ENCODE results near the gene KCNJ1.

The KCNJ1 gene

GRCh38 chr11:128867277-128867676 lies at the start of gene KCNJ1:
Gene KCNJ1, minus strand, starts transcription at chr11:128867296. Its CDS starts 27,053 bp downstream, at chr11:128840243.
- no peak for DNase-seq

- DNase-seq, result no peak
Measured at GRCh38 chr11:128916681-128917080, 49.6 kb upstream of the KCNJ1 start.

DNA sequence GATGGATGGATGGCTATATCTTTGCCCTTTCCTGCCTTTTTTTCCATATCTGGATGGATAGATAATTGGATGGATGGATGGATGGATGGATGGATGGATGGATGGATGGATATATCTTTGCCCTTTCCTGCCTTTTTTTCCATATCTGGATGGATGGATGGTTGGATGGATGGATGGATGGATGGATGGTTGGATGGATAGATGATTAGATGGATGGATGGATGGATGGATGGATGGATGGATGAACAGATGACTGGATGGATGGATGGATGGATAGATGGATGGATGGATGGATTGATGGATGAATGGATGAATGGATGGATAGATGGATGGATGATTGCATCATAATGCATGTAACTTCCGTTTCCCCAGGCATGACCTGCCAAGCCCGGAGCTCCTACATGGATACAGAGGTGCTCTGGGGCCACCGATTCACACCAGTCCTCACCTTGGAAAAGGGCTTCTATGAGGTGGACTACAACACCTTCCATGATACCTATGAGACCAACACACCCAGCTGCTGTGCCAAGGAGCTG lies 49.0 kb upstream of the KCNJ1 start:
- DNase-seq, result no peak

GRCh38 chr11:128915149-128915521 lies 48.0 kb upstream of the KCNJ1 start:
- no peak for DNase-seq

- DNase-seq, result no peak
Measured at GRCh38 chr11:128914216-128915148, 47.4 kb upstream of the KCNJ1 start.

GRCh38 chr11:128913806-128914205 lies 46.7 kb upstream of the KCNJ1 start:
- no peak for DNase-seq

DNA sequence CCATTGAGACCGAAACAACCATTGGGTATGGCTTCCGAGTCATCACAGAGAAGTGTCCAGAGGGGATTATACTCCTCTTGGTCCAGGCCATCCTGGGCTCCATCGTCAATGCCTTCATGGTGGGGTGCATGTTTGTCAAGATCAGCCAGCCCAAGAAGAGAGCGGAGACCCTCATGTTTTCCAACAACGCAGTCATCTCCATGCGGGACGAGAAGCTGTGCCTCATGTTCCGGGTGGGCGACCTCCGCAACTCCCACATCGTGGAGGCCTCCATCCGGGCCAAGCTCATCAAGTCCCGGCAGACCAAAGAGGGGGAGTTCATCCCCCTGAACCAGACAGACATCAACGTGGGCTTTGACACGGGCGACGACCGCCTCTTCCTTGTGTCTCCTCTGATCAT lies 44.6 kb upstream of the KCNJ1 start:
- DNase-seq, result no peak

DNA sequence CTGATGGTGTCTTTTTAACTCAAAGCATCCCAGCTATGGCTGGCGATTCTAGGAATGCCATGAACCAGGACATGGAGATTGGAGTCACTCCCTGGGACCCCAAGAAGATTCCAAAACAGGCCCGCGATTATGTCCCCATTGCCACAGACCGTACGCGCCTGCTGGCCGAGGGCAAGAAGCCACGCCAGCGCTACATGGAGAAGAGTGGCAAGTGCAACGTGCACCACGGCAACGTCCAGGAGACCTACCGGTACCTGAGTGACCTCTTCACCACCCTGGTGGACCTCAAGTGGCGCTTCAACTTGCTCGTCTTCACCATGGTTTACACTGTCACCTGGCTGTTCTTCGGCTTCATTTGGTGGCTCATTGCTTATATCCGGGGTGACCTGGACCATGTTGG lies 44.1 kb upstream of the KCNJ1 start:
- DNase-seq, result no peak

GRCh38 chr11:128910576-128910975 lies 43.5 kb upstream of the KCNJ1 start:
- no peak for DNase-seq

DNA sequence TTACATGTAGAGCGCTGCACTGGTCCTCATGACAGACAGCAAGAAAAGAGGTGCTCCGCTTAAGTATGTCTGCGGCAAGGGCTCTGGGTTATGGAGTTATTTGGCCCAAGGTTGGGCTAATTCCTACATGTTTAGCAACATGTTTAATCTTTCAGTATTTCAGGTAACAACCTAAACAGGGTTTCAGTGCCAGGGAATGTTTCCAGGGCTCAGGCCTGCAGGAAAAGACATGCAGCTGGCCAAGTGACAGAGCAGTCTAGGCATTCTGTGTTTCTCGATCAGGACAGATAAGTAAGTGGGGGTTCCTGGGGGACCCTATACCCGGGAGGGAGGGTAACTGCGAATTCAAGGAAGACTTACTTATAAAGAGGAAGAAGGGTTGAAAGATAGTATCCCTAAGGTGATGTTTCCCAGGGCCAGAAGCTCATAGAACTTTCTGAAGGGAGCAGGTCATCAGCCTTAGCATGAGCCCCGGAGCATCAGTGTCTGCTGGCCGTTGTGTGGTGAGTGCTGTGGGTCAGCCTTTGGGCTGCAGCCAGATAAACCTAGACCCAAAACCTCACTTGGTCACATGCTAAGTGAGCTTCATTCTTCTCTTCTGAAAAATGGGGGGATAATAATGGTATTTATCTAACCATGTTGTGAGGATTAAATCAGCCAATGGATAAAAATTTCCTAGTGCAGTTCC lies 42.5 kb upstream of the KCNJ1 start:
- no peak for DNase-seq

- no peak for DNase-seq
Measured at GRCh38 chr11:128908391-128909246, 41.5 kb upstream of the KCNJ1 start.

- no peak for DNase-seq
Measured at GRCh38 chr11:128907585-128907984, 40.5 kb upstream of the KCNJ1 start.

DNA sequence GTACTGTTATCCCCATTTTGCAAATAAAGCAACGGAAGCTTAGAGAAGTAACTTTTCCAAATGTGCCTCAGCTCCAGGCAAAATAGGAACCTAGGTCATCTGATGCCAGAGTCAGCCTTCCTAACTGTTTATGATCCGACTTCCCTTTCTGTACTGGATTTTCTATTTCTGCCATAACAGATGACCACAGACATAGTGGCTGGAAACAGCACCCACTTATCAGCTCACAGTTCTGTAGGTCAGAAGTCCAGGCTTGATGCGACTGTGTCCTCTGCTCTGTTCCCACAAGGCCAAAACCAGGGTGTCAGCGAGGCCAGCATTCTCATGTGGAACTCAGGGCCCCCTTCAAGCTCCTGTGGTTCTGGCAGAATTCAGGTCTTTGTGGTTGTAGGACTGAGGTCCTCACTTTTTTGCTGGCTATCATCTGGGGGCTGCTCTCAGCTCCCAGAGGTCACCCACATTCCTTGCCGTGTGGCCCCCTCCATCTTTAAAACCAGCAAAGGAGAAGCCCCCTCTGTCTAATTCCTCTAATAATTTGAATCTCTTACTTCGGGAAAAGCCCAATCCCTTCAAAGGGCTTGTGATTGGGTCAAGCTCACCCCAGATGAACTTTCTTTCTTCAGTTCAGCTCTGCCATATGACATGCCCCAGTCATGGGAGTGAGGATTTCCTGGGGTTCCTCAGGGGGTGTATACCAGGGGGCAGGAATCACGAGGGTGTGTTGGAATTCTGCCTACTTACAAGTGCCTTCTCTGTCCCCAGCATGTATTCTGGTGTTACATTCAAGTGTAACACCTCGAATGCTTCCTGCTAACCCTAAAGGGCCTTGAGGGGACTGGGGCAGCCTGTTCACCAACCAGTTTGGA lies 39.3 kb upstream of the KCNJ1 start:
- DNase-seq, result no peak

- DNase-seq, result peak; percentile 37 to 90 (median 90)
Measured at GRCh38 chr11:128905345-128906184, 38.5 kb upstream of the KCNJ1 start.

GRCh38 chr11:128904656-128905344 lies 37.7 kb upstream of the KCNJ1 start:
- peak; percentile 31 to 83 (median 83) for DNase-seq

DNA sequence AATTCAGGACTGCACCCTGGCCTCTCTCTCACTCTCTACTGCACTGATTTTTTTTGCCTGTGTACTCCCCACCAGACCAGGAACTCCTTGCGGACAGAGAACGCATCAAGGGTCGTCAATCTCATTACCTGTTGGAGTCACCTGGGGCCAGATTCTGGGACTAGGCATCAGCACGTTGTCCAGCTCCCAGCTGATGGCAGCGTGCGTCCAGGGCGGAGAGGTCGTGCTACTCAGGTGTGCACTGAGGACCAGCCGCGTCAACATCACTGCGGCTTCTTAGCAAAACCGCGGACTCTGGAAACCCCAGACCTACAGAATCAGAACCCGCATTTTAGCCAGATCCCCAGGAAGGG lies 37.2 kb upstream of the KCNJ1 start:
- no peak for DNase-seq

DNA sequence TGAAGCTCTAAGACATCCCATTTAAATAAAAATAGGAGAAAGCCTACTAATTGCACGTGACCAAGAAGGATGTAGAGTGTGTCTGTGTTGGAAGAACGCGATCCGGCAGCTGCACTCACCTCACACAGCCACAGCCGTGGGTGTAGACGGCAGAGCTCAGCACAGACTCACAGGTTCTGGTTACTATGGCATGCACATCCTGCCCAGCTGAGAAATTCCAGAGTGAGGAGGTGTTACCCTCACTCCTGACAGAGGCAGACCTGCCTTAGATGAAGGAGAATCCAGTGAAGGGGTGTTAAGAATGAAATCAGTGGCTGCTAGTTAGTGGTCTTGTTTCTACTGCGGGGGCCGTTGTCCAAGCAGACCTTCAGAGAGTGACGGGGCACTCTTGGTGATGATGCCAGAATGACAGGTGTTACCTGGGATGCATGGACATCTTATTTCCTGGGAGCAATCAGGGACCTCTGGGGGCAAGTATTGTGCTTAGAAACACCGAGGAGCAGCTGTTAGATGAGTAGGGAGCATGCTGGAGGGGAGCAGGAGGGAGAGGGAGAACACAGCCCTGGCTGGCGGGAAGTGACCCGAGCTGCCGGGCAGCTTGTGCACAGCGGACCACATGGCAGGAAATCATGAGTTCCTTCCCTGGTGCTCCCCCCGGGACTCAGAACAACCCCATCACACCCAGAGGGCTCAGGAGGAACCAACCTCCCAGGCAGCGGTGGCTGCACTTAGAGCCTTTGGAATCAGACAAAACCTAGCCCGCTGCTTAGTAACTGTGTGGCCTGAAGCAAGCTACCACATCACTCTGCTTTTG lies 36.4 kb upstream of the KCNJ1 start:
- peak in 1 of 3 experiments; percentile 47 for DNase-seq

DNA sequence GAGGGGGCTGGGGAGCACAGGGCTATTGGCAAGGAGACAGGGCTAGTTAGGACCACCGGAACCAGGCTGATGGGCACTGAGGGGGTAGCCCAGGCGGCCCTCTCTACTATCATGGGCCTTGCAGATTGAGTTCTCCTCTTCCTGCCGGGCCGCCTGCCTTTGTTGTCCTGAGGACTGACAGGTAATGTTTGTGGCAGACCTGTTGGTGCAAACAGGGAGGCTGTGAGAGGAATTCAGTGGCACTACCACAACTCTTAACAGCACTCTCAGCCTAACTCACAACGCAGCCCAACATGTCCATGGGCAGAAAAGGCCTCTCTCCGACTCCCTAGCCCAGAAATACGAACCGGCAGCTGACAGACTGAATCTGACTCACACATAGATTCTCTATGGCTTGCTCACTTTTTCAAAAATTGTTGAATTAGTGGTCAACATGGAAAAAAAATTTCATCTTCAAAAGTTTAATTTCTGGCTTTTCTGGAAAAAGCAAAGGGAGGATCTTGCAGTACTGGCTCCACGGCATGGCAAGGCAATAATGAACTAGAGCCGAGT lies 35.5 kb upstream of the KCNJ1 start:
- DNase-seq, result no peak
